Left ventricle myocardium superior (tissue), 1 donor: ENCODE measurements around the gene SLC39A11. TPM values are rescaled to one million over a fixed set of nuclear protein-coding genes. Genes with fewer than 3 reads are reported as not detected.

ENCODE experiments used
- ATAC-seq: fragments of 200-7000 bp; cut with Tn5 transposase; one replicate; pipeline ENCODE4 v1.9.1; 2020; ENCODE audit warnings: mild to moderate bottlenecking, moderate library complexity
- DNase-seq: peaks from one replicate; pipeline ENCODE4 v3.0.0-alpha.2; 2020
- intact Hi-C: fragments of 100-400 bp; cut with micrococcal nuclease; formaldehyde crosslinking; loops from one replicate; pipeline ENCODE4 v1.11.0; 2022
- total RNA-seq: library from RNA; stranded (reverse); fragmentation: NEBNext Ultra II Directional; extraction: Animal tissue kit (Norgen Biotek cat#: 25700); gene quantifications from one replicate; pipeline ENCODE4 v1.2.1, GENCODE V29; 2021
- donor health status: DM: no; HTN: yes; CAD: no; lungs with severe emphysema.

SLC39A11 gene
- total RNA-seq, 1 donor from 2014 or later, result 5.4 TPM

- DNase-seq (no peak), ATAC-seq (no peak)
- intact Hi-C loops, result no loop called here
These were observed 333.2 kb downstream of the SLC39A11 start for GRCh38 chr17:72759301-72759700.

- intact Hi-C loops, result no loop called here
- no peak for DNase-seq
- no peak for ATAC-seq
These were observed 336.2 kb downstream of the SLC39A11 start for GRCh38 chr17:72756256-72756655.

- DNase-seq (no peak), ATAC-seq (no peak)
- intact Hi-C loops, result no loop called here
These were observed 338.0 kb downstream of the SLC39A11 start for GRCh38 chr17:72754513-72754912.

GRCh38 chr17:72751746-72752145 is 340.7 kb downstream of the SLC39A11 start:
- ATAC-seq (no peak), DNase-seq (no peak)
- intact Hi-C loops, result no loop called here

- intact Hi-C loops, result no loop called here
- ATAC-seq, result no peak
These were observed 343.3 kb downstream of the SLC39A11 start for GRCh38 chr17:72749119-72749572.

GRCh38 chr17:72747501-72747900 is 345.0 kb downstream of the SLC39A11 start:
- intact Hi-C loops, result no loop called here
- DNase-seq (no peak), ATAC-seq (no peak)

More at GRCh38 chr17:72749119-72749572, 343.3 kb downstream of the SLC39A11 start:
- DNase-seq, result no peak

GRCh38 chr17:72745241-72745640 is 347.2 kb downstream of the SLC39A11 start:
- DNase-seq (no peak), ATAC-seq (no peak)
- intact Hi-C loops, result no loop called here

GRCh38 chr17:72743037-72743467 is 349.4 kb downstream of the SLC39A11 start:
- DNase-seq (no peak), ATAC-seq (no peak)
- intact Hi-C loops, result no loop called here

- ATAC-seq, result no peak
- no peak for DNase-seq
- intact Hi-C loops, result no loop called here
These were observed 355.3 kb downstream of the SLC39A11 start for GRCh38 chr17:72737151-72737690.

- ATAC-seq (no peak), DNase-seq (no peak)
- intact Hi-C loops, result no loop called here
These were observed 356.9 kb downstream of the SLC39A11 start for GRCh38 chr17:72735592-72735991.

GRCh38 chr17:72735048-72735447 is 357.4 kb downstream of the SLC39A11 start:
- DNase-seq (no peak), ATAC-seq (no peak)
- intact Hi-C loops, result no loop called here

GRCh38 chr17:72734613-72735012 is 357.9 kb downstream of the SLC39A11 start:
- DNase-seq, result no peak
- no peak for ATAC-seq
- intact Hi-C loops, result no loop called here

- DNase-seq (no peak), ATAC-seq (no peak)
- intact Hi-C loops, result no loop called here
These were observed 358.7 kb downstream of the SLC39A11 start for GRCh38 chr17:72733619-72734282.

- no peak for DNase-seq
- intact Hi-C loops, result no loop called here
- ATAC-seq, result no peak
These were observed 359.4 kb downstream of the SLC39A11 start for GRCh38 chr17:72732893-72733618.

- ATAC-seq, result no peak
- intact Hi-C loops, result no loop called here
- no peak for DNase-seq
These were observed 362.4 kb downstream of the SLC39A11 start for GRCh38 chr17:72730077-72730476.

- DNase-seq (no peak), ATAC-seq (no peak)
- intact Hi-C loops, result loop anchor here (10.0 kb wide), 2 partner anchors 428 to 458 kb away; no protein-coding TSS in a partner anchor
These were observed 365.6 kb downstream of the SLC39A11 start for GRCh38 chr17:72726936-72727335.

- ATAC-seq (peak; percentile 79), DNase-seq (peak; percentile 62)
- intact Hi-C loops, result loop anchor here (10.0 kb wide), 2 partner anchors 429 to 459 kb away; no protein-coding TSS in a partner anchor
These were observed 366.9 kb downstream of the SLC39A11 start for GRCh38 chr17:72725433-72726068.

- ATAC-seq (no peak), DNase-seq (no peak)
- intact Hi-C loops, result loop anchor here (10.0 kb wide), 2 partner anchors 431 to 461 kb away; no protein-coding TSS in a partner anchor
These were observed 368.2 kb downstream of the SLC39A11 start for GRCh38 chr17:72724267-72724666.

- intact Hi-C loops, result loop anchor here (10.0 kb wide), 2 partner anchors 431 to 461 kb away; no protein-coding TSS in a partner anchor
- no peak for DNase-seq
- no peak for ATAC-seq
These were observed 368.8 kb downstream of the SLC39A11 start for GRCh38 chr17:72723711-72724110.

- no peak for DNase-seq
- intact Hi-C loops, result loop anchor here (10.0 kb wide), 2 partner anchors 434 to 464 kb away; no protein-coding TSS in a partner anchor
- ATAC-seq, result no peak
These were observed 372.0 kb downstream of the SLC39A11 start for GRCh38 chr17:72720494-72720825.
